Measurements from ENCODE around the gene KLHL15.
"Not testable (repeated sequence)": the region's sequence is repeated elsewhere in the genome, so short reads cannot be mapped to it uniquely, and the experiment has no call there.

Gene KLHL15

GRCh38 chrX:24018809-24019208 lies 8.2 kb downstream of the KLHL15 start:
- FAIRE-seq = no peak
- DNase-seq (ENCODE audit: insufficient read length, low spot score) = no peak

GRCh38 chrX:24017674-24018073 lies 9.3 kb downstream of the KLHL15 start:
- DNase-seq (ENCODE audit: insufficient read length, low spot score) (no peak), FAIRE-seq (peak; percentile 38)

GRCh38 chrX:24014388-24015018 lies 12.5 kb downstream of the KLHL15 start:
- peak; percentile 82 for FAIRE-seq
- DNase-seq (ENCODE audit: insufficient read length, low spot score) = no peak

- no peak for FAIRE-seq
Measured at GRCh38 chrX:24012266-24012665, 14.7 kb downstream of the KLHL15 start.

GRCh38 chrX:24005867-24006266 lies 21.1 kb downstream of the KLHL15 start:
- FAIRE-seq (peak; percentile 48), DNase-seq (ENCODE audit: insufficient read length, low spot score) (no peak)

More at GRCh38 chrX:24012266-24012665, 14.7 kb downstream of the KLHL15 start:
- DNase-seq (ENCODE audit: insufficient read length, low spot score) = no peak

- DNase-seq (ENCODE audit: insufficient read length, low spot score) (no peak), FAIRE-seq (peak; percentile 26)
Measured at GRCh38 chrX:24005028-24005427, 22.0 kb downstream of the KLHL15 start.

GRCh38 chrX:24002792-24003191 lies 24.2 kb downstream of the KLHL15 start:
- FAIRE-seq = peak; percentile 69
- no peak for DNase-seq (ENCODE audit: insufficient read length, low spot score)

GRCh38 chrX:24002167-24002566 lies 24.8 kb downstream of the KLHL15 start:
- no peak for DNase-seq (ENCODE audit: insufficient read length, low spot score)
- FAIRE-seq = no peak

- no peak for DNase-seq (ENCODE audit: insufficient read length, low spot score)
- FAIRE-seq = no peak
Measured at GRCh38 chrX:23999671-24000070, 27.3 kb downstream of the KLHL15 start.

- no peak for FAIRE-seq
- no peak for DNase-seq (ENCODE audit: insufficient read length, low spot score)
Measured at GRCh38 chrX:23993012-23993633, 33.9 kb downstream of the KLHL15 start.

GRCh38 chrX:23992431-23992830 lies 34.6 kb downstream of the KLHL15 start:
- DNase-seq (ENCODE audit: insufficient read length, low spot score) (no peak), FAIRE-seq (peak; percentile 20)

GRCh38 chrX:23990455-23990854 lies 36.5 kb downstream of the KLHL15 start:
- FAIRE-seq = peak; percentile 4
- no peak for DNase-seq (ENCODE audit: insufficient read length, low spot score)

- DNase-seq (ENCODE audit: insufficient read length, low spot score) (no peak), FAIRE-seq (no peak)
Measured at GRCh38 chrX:23989689-23990088, 37.3 kb downstream of the KLHL15 start.

GRCh38 chrX:23982891-23983290 lies 44.1 kb downstream of the KLHL15 start:
- no peak for FAIRE-seq
- no peak for DNase-seq (ENCODE audit: insufficient read length, low spot score)

GRCh38 chrX:23981711-23982110 lies 45.3 kb downstream of the KLHL15 start:
- peak; percentile 83 for FAIRE-seq
- no peak for DNase-seq (ENCODE audit: insufficient read length, low spot score)

- DNase-seq (ENCODE audit: insufficient read length, low spot score) = no peak
- no peak for FAIRE-seq
Measured at GRCh38 chrX:23981222-23981621, 45.8 kb downstream of the KLHL15 start.

GRCh38 chrX:23980011-23980441 lies 47.0 kb downstream of the KLHL15 start:
- DNase-seq (ENCODE audit: insufficient read length, low spot score) (no peak), FAIRE-seq (peak; percentile 90)

GRCh38 chrX:23978491-23978890 lies 48.5 kb downstream of the KLHL15 start:
- FAIRE-seq = no peak
- DNase-seq (ENCODE audit: insufficient read length, low spot score) = no peak

- not testable (repeated sequence) for DNase-seq (ENCODE audit: insufficient read length, low spot score); FAIRE-seq
Measured at GRCh38 chrX:23965630-23966029, 61.4 kb downstream of the KLHL15 start.

- FAIRE-seq = no peak
Measured at GRCh38 chrX:23964191-23964590, 62.8 kb downstream of the KLHL15 start.

GRCh38 chrX:23959781-23960180 lies 67.2 kb downstream of the KLHL15 start:
- FAIRE-seq (peak; percentile 86), DNase-seq (ENCODE audit: insufficient read length, low spot score) (no peak)

More at GRCh38 chrX:23964191-23964590, 62.8 kb downstream of the KLHL15 start:
- no peak for DNase-seq (ENCODE audit: insufficient read length, low spot score)

GRCh38 chrX:23954396-23954795 lies 72.6 kb downstream of the KLHL15 start:
- FAIRE-seq (peak; percentile 63), DNase-seq (ENCODE audit: insufficient read length, low spot score) (no peak)

Measured in HTR-8/SVneo (cell line).